GM21360 (cell line): ENCODE measurements around the gene IL1RAPL1.

Experiments used
- ATAC-seq: cut with Tn5 transposase; IDR thresholded peaks from one replicate; pipeline ENCODE4 v1.9.1; 2021; ENCODE audit warnings: mild to moderate bottlenecking, moderate library complexity; ENCODE audit not compliant: unreplicated experiment

The IL1RAPL1 gene

DNA sequence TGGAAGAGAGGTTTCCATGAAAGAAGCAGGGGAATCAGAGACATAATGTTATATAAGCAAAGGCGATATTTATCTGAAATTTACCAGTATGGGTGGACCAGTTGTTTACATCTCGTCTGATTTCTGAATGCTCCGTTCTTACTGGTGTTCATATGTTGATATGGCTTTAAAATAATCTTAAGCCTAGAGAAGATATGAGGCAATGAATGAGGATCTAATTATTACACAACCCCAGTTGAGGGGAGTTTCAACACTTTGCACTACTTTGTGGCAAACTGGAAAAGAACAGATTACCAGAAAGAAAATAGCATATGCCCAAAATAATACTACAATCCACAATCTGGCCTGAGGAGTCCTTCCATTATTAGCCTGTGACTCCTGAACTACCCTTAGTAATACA, 1364.8 kb downstream of the IL1RAPL1 start:
- ATAC-seq: no peak

GRCh38 chrX:29962061-29962460, 1374.8 kb downstream of the IL1RAPL1 start:
- ATAC-seq: no peak

DNA sequence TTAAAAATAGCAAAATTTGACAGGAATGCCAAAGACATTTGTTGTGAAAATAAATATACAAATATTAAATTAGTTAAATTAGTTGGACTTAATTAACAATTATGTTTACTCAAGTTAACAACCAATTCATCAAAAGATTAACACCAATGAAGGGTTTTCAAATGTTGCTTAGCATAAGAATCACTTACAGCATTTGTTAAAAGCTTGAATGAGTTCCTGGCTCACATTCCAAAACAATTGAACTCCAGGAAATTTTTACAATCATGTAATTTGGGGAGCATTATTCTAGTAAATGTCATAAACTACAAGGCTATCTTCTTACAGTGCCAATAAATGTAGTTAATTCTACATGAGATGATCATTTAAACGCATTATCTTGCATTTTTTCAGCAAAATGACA, 1378.4 kb downstream of the IL1RAPL1 start:
- no peak for ATAC-seq

- ATAC-seq: no peak
Measured at GRCh38 chrX:29992083-29992482, 1404.8 kb downstream of the IL1RAPL1 start.

- no peak for ATAC-seq
Measured at GRCh38 chrX:30005813-30006212, 1418.6 kb downstream of the IL1RAPL1 start.
